HepG2 (cell line): ENCODE results near the gene P4HA1. TPM values are rescaled to one million over a fixed set of nuclear protein-coding genes. Genes with fewer than 3 reads are reported as not detected.
A peak's percentile ranks its signal among the peaks of the same experiment; 100 is the strongest.

Experiments used
- ATAC-seq: fragments of 200-7000 bp; cut with Tn5 transposase; 3 replicates; pipeline ENCODE4 v1.9.1; 2020; ENCODE audit warnings: mild to moderate bottlenecking, moderate library complexity
- BruUV-seq: library from RNA; stranded (reverse); fragments of 400-500 nt; replicated peaks from 2 replicates; lab custom pipeline; 2021; lab: Mats Ljungman, UMichigan
- CTCF ChIA-PET: fragments of 300-600 bp; formaldehyde crosslinking; extraction: SDS; loops from one replicate; lab custom pipeline; 2021; ENCODE audit warnings: low total read pairs, inconsistent platforms, low intra/inter-chr PET ratio; lab: Yijun Ruan, JAX
- POLR2A ChIA-PET: fragments of 350-600 bp; sonication (Branson Sonifier 250); formaldehyde crosslinking; loops from one replicate; lab custom pipeline; 2020; ENCODE audit warnings: antibody characterized with exemption, inconsistent platforms; lab: Yijun Ruan, JAX
- DNase-seq: peaks from one replicate; pipeline ENCODE4 v3.0.0-alpha.2; 2015; ENCODE audit warnings: low spot score
- FAIRE-seq: peaks from 3 replicates; lab custom pipeline; 2011; peaks lifted over from hg19 to GRCh38; lab: Jason Lieb, UNC
- H2AFZ ChIP-seq: one replicate; pipeline ENCODE4 v1.6.1; 2011; ENCODE audit warnings: low read length, inconsistent platforms
- H3K27ac ChIP-seq: fragments of 300-600 bp; 3 replicates; pipeline ENCODE4 v1.8.0; 2011; ENCODE audit warnings: mixed run types, mild to moderate bottlenecking, mixed read lengths, low read length, inconsistent platforms; ENCODE audit not compliant: insufficient read depth; ENCODE audit errors: extremely low read length
- H3K27me3 ChIP-seq, 2 experiments: fragments of 200-600 bp in 1 of 2; 2 replicates in 1 of 2; 3 replicates in 1 of 2; pipeline versions ENCODE4 v1.6.0 to v1.8.0; 2011; ENCODE audit warnings: low read length in 2 of 2, mild to moderate bottlenecking in 2 of 2, moderate library complexity in 2 of 2, inconsistent platforms in 1 of 2; ENCODE audit not compliant: insufficient read depth in 2 of 2, control insufficient read depth in 1 of 2
- H3K36me3 ChIP-seq, 2 experiments: fragments of 200-600 bp in 1 of 2; replicated peaks in 1 of 2; 2 replicates in 1 of 2; 3 replicates in 1 of 2; pipeline versions ENCODE4 v1.5.1 to v1.8.0; 2011; ENCODE audit warnings: low read length in 2 of 2, inconsistent platforms in 1 of 2; ENCODE audit not compliant: insufficient read depth in 2 of 2, control insufficient read depth in 1 of 2
- H3K4me1 ChIP-seq: 2 replicates; pipeline ENCODE4 v1.5.1; 2012; ENCODE audit warnings: low read length, inconsistent platforms; ENCODE audit not compliant: insufficient read depth
- H3K4me2 ChIP-seq: 2 replicates; pipeline ENCODE4 v1.6.0; 2011; ENCODE audit warnings: low read depth, low read length, inconsistent platforms
- H3K4me3 ChIP-seq, 3 experiments: fragments of 200-600 bp in 1 of 3; sonication (generic), shearing (Covaris generic) in 1 of 3; replicated peaks in 1 of 3; 2 replicates each; pipeline ENCODE4 v1.5.1; 2011 to 2016; ENCODE audit warnings: low read length in 3 of 3, inconsistent platforms in 2 of 3, low read depth in 2 of 3, mild to moderate bottlenecking in 2 of 3, control low read depth in 1 of 3, mixed read lengths in 1 of 3; ENCODE audit not compliant: insufficient read depth in 1 of 3
- H3K79me2 ChIP-seq: one replicate; pipeline ENCODE4 v1.6.1; 2011; ENCODE audit warnings: low read length, inconsistent platforms; ENCODE audit not compliant: insufficient read depth
- H3K9ac ChIP-seq: 2 replicates; pipeline ENCODE4 v1.6.0; 2011; ENCODE audit warnings: mild to moderate bottlenecking, low read depth, low read length, inconsistent platforms; ENCODE audit not compliant: insufficient read depth
- H3K9me3 ChIP-seq: 2 replicates; pipeline ENCODE4 v1.5.1; 2012; ENCODE audit warnings: mild to moderate bottlenecking, low read length
- H4K20me1 ChIP-seq: 2 replicates; pipeline ENCODE4 v1.6.0; 2011; ENCODE audit warnings: inconsistent platforms, mild to moderate bottlenecking, low read length, moderate library complexity; ENCODE audit not compliant: insufficient read depth
- CBX1 ChIP-seq: IDR thresholded peaks from one replicate; pipeline ENCODE4 v1.6.1; 2016; ENCODE audit warnings: antibody characterized with exemption, low read depth
- CEBPG ChIP-seq: IDR thresholded peaks from 2 replicates; pipeline ENCODE4 v1.6.1; 2016
- FOXK1 ChIP-seq: sonication (generic); formaldehyde crosslinking; IDR thresholded peaks from 2 replicates; pipeline ENCODE4 v1.4.0; 2020; ENCODE audit warnings: low read depth, missing genetic modification reagents, borderline replicate concordance
- HCFC1 ChIP-seq: fragments of 150-350 bp; IDR thresholded peaks from 2 replicates; pipeline ENCODE4 v1.6.1; 2014; ENCODE audit warnings: low read depth, low read length
- IKZF5 ChIP-seq: IDR thresholded peaks from 2 replicates; pipeline ENCODE4 v1.6.1; 2018; ENCODE audit warnings: missing genetic modification reagents, mild to moderate bottlenecking, missing compliant biosample characterization
- MTF2 ChIP-seq: sonication (generic); formaldehyde crosslinking; IDR thresholded peaks from 2 replicates; pipeline ENCODE4 v1.5.0; 2020; ENCODE audit warnings: missing genetic modification reagents, borderline replicate concordance
- NFKB2 ChIP-seq: sonication (generic); formaldehyde crosslinking; IDR thresholded peaks from 2 replicates; pipeline ENCODE4 v1.4.0; 2020; ENCODE audit warnings: missing genetic modification reagents, borderline replicate concordance
- NR2F2 ChIP-seq: IDR thresholded peaks from 2 replicates; pipeline ENCODE4 v1.6.1; 2012; ENCODE audit warnings: low read depth, inconsistent platforms, borderline replicate concordance
- POLR2G ChIP-seq: fragments of 200-400 bp; formaldehyde crosslinking; IDR thresholded peaks from 2 replicates; pipeline ENCODE4 v1.6.1; 2018; ENCODE audit warnings: mild to moderate bottlenecking, low read depth, low read length, moderate library complexity
- PRDM15 ChIP-seq: sonication (generic); formaldehyde crosslinking; IDR thresholded peaks from 2 replicates; pipeline ENCODE4 v1.4.0; 2020; ENCODE audit warnings: missing genetic modification reagents
- RARA ChIP-seq: IDR thresholded peaks from 2 replicates; pipeline ENCODE4 v1.6.1; 2016; ENCODE audit warnings: missing genetic modification reagents, missing compliant biosample characterization
- RBFOX2 ChIP-seq: fragments of 200-400 bp; formaldehyde crosslinking; IDR thresholded peaks from 2 replicates; pipeline ENCODE4 v1.6.1; 2017; ENCODE audit warnings: low read depth, mild to moderate bottlenecking, low read length
- RXRA ChIP-seq: sonication (generic); formaldehyde crosslinking; IDR thresholded peaks from 2 replicates; pipeline ENCODE4 v1.5.1; 2020; ENCODE audit warnings: missing genetic modification reagents
- SAP130 ChIP-seq: IDR thresholded peaks from 2 replicates; pipeline ENCODE4 v1.6.1; 2016; ENCODE audit warnings: low read depth
- TEAD3 ChIP-seq: optimal IDR thresholded peaks from 2 replicates; pipeline ENCODE3; 2016; ENCODE audit warnings: borderline replicate concordance
- ZFP1 ChIP-seq: IDR thresholded peaks from 2 replicates; pipeline ENCODE4 v1.6.1; 2016
- ZFP36 ChIP-seq: fragments of 150-350 bp; IDR thresholded peaks from 2 replicates; pipeline ENCODE4 v1.6.1; 2018; ENCODE audit warnings: borderline replicate concordance, low read length, low read depth; ENCODE audit not compliant: partially characterized antibody
- ZNF337 ChIP-seq: sonication (generic); formaldehyde crosslinking; IDR thresholded peaks from 2 replicates; pipeline ENCODE4 v1.5.1; 2020; ENCODE audit warnings: missing genetic modification reagents, low read depth, mild to moderate bottlenecking, borderline replicate concordance
- ZNF350 ChIP-seq: sonication (generic); formaldehyde crosslinking; IDR thresholded peaks from 2 replicates; pipeline ENCODE4 v1.4.0; 2020; ENCODE audit warnings: mild to moderate bottlenecking, low read depth, missing genetic modification reagents, borderline replicate concordance
- ZNF839 ChIP-seq: sonication (generic); formaldehyde crosslinking; IDR thresholded peaks from 2 replicates; pipeline ENCODE4 v1.4.0; 2020; ENCODE audit warnings: missing genetic modification reagents, mild to moderate bottlenecking, borderline replicate concordance
- WGBS: methylation state at CpG from one replicate; pipeline ENCODE4 v1.1.6; 2017; ENCODE audit warnings: low lambda C conversion rate; 5-methylcytosine and 5-hydroxymethylcytosine counted together
- in situ Hi-C: cut with HindIII; loops from 2 replicates; pipeline ENCODE4 v1.10.0; 2017; ENCODE audit warnings: low pct_unique_long_range_greater_than_20kb; ENCODE audit not compliant: extremely low pct_ligation_motif_present
- intact Hi-C: fragments of 100-400 bp; cut with micrococcal nuclease; formaldehyde crosslinking; loops from one replicate; pipeline ENCODE4 v1.10.0; 2022; ENCODE audit not compliant: unreplicated experiment
- polyA plus RNA-seq, 8 experiments: library from polyadenylated mRNA; depleted of rRNA in 3 of 8; stranded (reverse) in 7 of 8; unstranded in 1 of 8; fragments of >200 nt; fragmentation: Illumina TruSeq in 4 of 8; extraction: Trizol in 4 of 8; gene quantifications; 2 replicates each; pipeline versions ENCODE4 v1.2.1 to v1.2.3, GENCODE V29; 2011 to 2016; ENCODE audit warnings: low read depth in 4 of 8, missing spikeins in 1 of 8, mixed read lengths in 1 of 8; ENCODE audit not compliant: insufficient read depth in 1 of 8
- total RNA-seq, 5 experiments: library from RNA; depleted of rRNA; stranded (reverse); fragments of >200 nt; fragmentation: Illumina TruSeq; extraction: Trizol; gene quantifications; 2 replicates each; pipeline ENCODE4 v1.2.3, GENCODE V29; 2016; ENCODE audit warnings: low read depth in 1 of 5

Gene P4HA1
- total and polyA plus RNA-seq, 2 of the 13 experiments (the other 11 are each of a cell fraction or from before 2014, with no cell fraction given) = 63.1 to 196 TPM

GRCh38 chr10:73110345-73110849 lies 13.7 kb upstream of the P4HA1 start, which contains the start of gene NUDT13:
NUDT13 (plus strand) TSS chr10:73110455; CDS start chr10:73114366, 3,911 bp downstream.
- TSS peak; percentile 94 for BruUV-seq
- ATAC-seq (peak; percentile 98), DNase-seq (peak; percentile 83), FAIRE-seq (peak; percentile 96)
- peak within 1 kb of the TSS; percentile 91 for H3K9ac ChIP-seq
- in situ Hi-C loops (no loop called here), intact Hi-C loops (no loop called here)
- peak within 1 kb of the TSS; percentile 71 for H2AFZ ChIP-seq
- H3K9me3 ChIP-seq = no peaks in the 10 kb centered on the region
- CTCF ChIA-PET = no interaction called here
- no peaks in the 10 kb centered on the region for H3K27me3 ChIP-seq
- H4K20me1 ChIP-seq = no peaks in the 10 kb centered on the region
- H3K4me1 ChIP-seq = peaks cover 11% of the 10 kb centered on the region
- 0 out of 5 replicates have a peak, but pooled peaks cover 0 to 3% of the 10 kb centered on the region in 2 experiments for H3K36me3 ChIP-seq
- WGBS = 1% methylated on average over 5 of the region's 5 CpGs
- POLR2A ChIA-PET = interaction anchor here (0.8 to 6.1 kb wide), 10 partner anchors 12 to 57 kb away, joined by 3 to 72 read pairs (median 5); partner anchors contain the start of genes ECD, FAM149B1 and P4HA1
- H3K4me3 ChIP-seq = peak within 1 kb of the TSS; percentile 45 to 82 (median 80)
- peak within 1 kb of the TSS; percentile 93 for H3K4me2 ChIP-seq
- peak within 1 kb of the TSS; percentile 96 for H3K27ac ChIP-seq
- peaks cover 3% of the 10 kb centered on the region for H3K79me2 ChIP-seq
- peak; percentile 70; the same call in 1 of the 2 replicates for TF ChIP-seq FOXK1 (CRISPR knock-in tag)
- TF ChIP-seq SAP130 (CRISPR knock-in tag) = peak; percentile 85
- peak; percentile 7; the same call in 1 of the 2 replicates for TF ChIP-seq RARA (CRISPR knock-in tag)
- TF ChIP-seq ZFP36 = no peak
- peak; percentile 96 for TF ChIP-seq HCFC1
- peak; percentile 80 for TF ChIP-seq POLR2G
- TF ChIP-seq CBX1 = peak; percentile 55
- no peak for TF ChIP-seq MTF2
- TF ChIP-seq IKZF5 (CRISPR knock-in tag) = peak; percentile 28; the same call in 1 of the 2 replicates
- no peak for TF ChIP-seq ZNF839
- no peak; the same call in 1 of the 2 replicates for TF ChIP-seq PRDM15 (CRISPR knock-in tag)
- peak; percentile 64 for TF ChIP-seq RBFOX2
- no peak for TF ChIP-seq ZNF350
- peak; percentile 85 for TF ChIP-seq TEAD3 (CRISPR knock-in tag)
- peak; percentile 26; the same call in 1 of the 2 replicates for TF ChIP-seq NR2F2
- peak; percentile 71; the same call in 1 of the 2 replicates for TF ChIP-seq ZFP1 (CRISPR knock-in tag)
- TF ChIP-seq RXRA (CRISPR knock-in tag) = no peak; the same call in 1 of the 2 replicates
- peak; percentile 47; the same call in 1 of the 2 replicates for TF ChIP-seq ZNF337 (CRISPR knock-in tag)
- peak; percentile 25; the same call in 1 of the 2 replicates for TF ChIP-seq CEBPG (CRISPR knock-in tag)
- no peak for TF ChIP-seq NFKB2
